ENCODE results near the gene PARS2. TPM values are rescaled to one million over a fixed set of nuclear protein-coding genes. Genes with fewer than 3 reads are reported as not detected.

Gene PARS2
- polyA plus RNA-seq (2.7 to 4.3 TPM (median 3.0 TPM) in 3 replicates), polyA minus RNA-seq (4.2 to 9.8 TPM (median 4.2 TPM) in 3 replicates)
- 0.95 TPM for polyA plus RNA-seq (2011; ENCODE audit: low read depth)
- polyA plus RNA-seq (2011; cell fraction: cytosol; rRNA removed): 3.3 and 3.7 TPM in 2 replicates
- 4.0 and 4.3 TPM in 2 replicates for polyA plus RNA-seq (2011; cell fraction: nucleus; rRNA removed)
- 3.5 and 4.5 TPM in 2 replicates for polyA plus RNA-seq (2012; ENCODE audit: low replicate concordance)
- 6.1 TPM for polyA minus RNA-seq (2011; cell fraction: cytosol; rRNA and poly(A)+ RNA removed)
- 2.5 and 4.7 TPM in 2 replicates for polyA minus RNA-seq (2011; cell fraction: nucleus; rRNA and poly(A)+ RNA removed)

DNA sequence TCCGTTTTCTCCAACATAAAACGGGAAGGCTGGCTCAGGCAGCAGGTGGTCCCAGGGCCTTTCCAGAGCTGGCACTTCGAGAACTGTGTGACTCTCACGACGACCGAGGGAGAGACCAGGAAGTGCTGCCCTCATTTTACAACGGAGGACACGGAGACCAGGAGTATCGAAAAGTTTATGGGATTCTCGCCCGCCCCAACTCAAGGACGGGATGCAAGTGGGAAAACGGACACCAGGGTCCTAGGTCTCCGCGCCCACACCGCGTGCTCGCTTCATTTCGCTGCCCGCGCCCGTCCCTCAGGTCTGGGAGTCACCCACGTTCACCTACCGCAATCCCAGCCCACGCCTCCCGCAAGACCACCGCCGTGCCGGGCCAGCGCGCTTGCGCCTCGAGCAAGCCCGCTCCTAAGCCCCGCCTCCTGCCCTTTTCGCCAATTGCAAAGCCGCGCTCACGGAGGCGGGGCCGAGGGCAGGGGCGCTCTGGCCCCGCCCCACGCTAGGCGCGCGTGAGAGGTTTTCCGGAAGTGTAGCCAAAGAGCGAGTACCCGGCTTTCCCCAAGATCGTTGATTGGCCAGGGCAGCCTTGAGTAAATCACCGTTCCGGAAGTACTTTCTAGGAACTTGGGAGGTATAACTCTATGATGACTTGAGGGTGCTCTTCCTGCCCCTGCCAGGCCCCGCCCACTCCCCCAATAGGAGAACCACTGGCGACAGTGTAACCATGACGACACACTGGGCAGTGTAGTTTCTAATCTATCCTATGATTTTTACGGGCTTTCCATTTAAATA is at the start of gene PARS2:
Gene PARS2 (minus strand): TSS at position 391 of the 789 bp plus-strand sequence. CDS start 5,362 bp downstream, outside the sequence.
- no peaks in the 10 kb centered on the region for H3K27me3 ChIP-seq (ENCODE audit: control insufficient read depth, extremely low read depth, insufficient read depth, low read length)
- peaks cover 7% of the 10 kb centered on the region for H3K4me1 ChIP-seq (ENCODE audit: control insufficient read depth, extremely low read depth, insufficient read depth, low read length)
- H3K4me3 ChIP-seq (ENCODE audit: control insufficient read depth in 2 of 3, extremely low read depth in 1 of 3, insufficient read depth in 2 of 3, low read depth in 1 of 3, low read length in 3 of 3): peak within 1 kb of the TSS; percentile 83 to 98 (median 94)
- H3K27ac ChIP-seq (ENCODE audit: control insufficient read depth, insufficient read depth, low read length): peak within 1 kb of the TSS; percentile 83
- no peak for TF ChIP-seq EZH2 (IDR thresholded peaks at IDR 0.05; ENCODE audit: low read length)
- TF ChIP-seq, protein P1, sequence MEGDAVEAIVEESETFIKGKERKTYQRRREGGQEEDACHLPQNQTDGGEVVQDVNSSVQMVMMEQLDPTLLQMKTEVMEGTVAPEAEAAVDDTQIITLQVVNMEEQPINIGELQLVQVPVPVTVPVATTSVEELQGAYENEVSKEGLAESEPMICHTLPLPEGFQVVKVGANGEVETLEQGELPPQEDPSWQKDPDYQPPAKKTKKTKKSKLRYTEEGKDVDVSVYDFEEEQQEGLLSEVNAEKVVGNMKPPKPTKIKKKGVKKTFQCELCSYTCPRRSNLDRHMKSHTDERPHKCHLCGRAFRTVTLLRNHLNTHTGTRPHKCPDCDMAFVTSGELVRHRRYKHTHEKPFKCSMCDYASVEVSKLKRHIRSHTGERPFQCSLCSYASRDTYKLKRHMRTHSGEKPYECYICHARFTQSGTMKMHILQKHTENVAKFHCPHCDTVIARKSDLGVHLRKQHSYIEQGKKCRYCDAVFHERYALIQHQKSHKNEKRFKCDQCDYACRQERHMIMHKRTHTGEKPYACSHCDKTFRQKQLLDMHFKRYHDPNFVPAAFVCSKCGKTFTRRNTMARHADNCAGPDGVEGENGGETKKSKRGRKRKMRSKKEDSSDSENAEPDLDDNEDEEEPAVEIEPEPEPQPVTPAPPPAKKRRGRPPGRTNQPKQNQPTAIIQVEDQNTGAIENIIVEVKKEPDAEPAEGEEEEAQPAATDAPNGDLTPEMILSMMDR (optimal IDR thresholded peaks at IDR 0.05 in 1 of 3, IDR thresholded peaks at IDR 0.05 in 1 of 3, conservative IDR thresholded peaks at IDR 0.05 in 1 of 3; ENCODE audit: extremely low read depth in 1 of 3, insufficient read depth in 2 of 3, low read length in 3 of 3): no peak
- DNase-seq (ENCODE audit: low read depth, low spot score): peak; percentile 96
- H3K9ac ChIP-seq (ENCODE audit: control insufficient read depth, extremely low read depth, insufficient read depth, low read length): peak within 1 kb of the TSS; percentile 96
- peak; percentile 87 for FAIRE-seq
- H3K36me3 ChIP-seq (ENCODE audit: control insufficient read depth in 2 of 2, extremely low read depth in 1 of 2, insufficient read depth in 2 of 2, low read length in 2 of 2): no peaks in the 10 kb centered on the region
- dilution Hi-C loops (cut with MboI; ENCODE audit: extremely low pct_ligation_motif_present, low sequenced_read_pairs): no loop called here
- peak within 1 kb of the TSS; percentile 98 for H2AFZ ChIP-seq (ENCODE audit: control insufficient read depth, low read length)
- H3K79me2 ChIP-seq (ENCODE audit: control insufficient read depth, insufficient read depth, low read length): peaks cover 14% of the 10 kb centered on the region
- H4K20me1 ChIP-seq (ENCODE audit: control insufficient read depth, extremely low read depth, insufficient read depth, low read length): no peaks in the 10 kb centered on the region
- peaks cover 2% of the 10 kb centered on the region for H3K9me1 ChIP-seq (ENCODE audit: control insufficient read depth, extremely low read depth, insufficient read depth, low read length)
- H3K9me3 ChIP-seq (ENCODE audit: control insufficient read depth, low read depth, low read length): no peaks in the 10 kb centered on the region
- H3K4me2 ChIP-seq (ENCODE audit: control insufficient read depth, extremely low read depth, insufficient read depth, low read depth, low read length): peak within 1 kb of the TSS; percentile 73

DNA sequence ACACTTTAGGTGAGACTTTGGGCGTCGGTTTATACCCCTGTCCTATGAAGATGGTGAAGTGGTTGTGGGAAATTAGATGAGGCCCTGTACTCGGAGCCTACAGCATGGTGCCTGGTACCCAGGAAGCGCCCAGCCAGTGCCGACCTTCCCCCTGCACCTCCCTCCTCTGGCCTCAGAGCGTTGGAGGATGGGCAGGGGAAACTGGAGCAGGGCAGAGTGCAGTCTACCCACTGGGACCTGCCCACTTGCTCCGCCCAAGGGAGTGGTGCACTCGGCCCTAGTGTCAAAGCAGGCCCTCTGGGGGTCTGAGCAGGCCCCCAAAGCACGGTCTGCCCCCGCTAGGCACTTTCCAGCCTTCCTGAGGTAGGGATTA is 49.8 kb upstream of the PARS2 start:
- Histone ChIP-seq H4K20me1 (ENCODE audit: control insufficient read depth, extremely low read depth, insufficient read depth, low read length) (no peaks in the 10 kb centered on the region), H3K4me3 (ENCODE audit: control insufficient read depth in 2 of 3, extremely low read depth in 1 of 3, insufficient read depth in 2 of 3, low read depth in 1 of 3, low read length in 3 of 3) (no peak overlapping the region), H3K9me3 (ENCODE audit: control insufficient read depth, low read depth, low read length) (no peaks in the 10 kb centered on the region), H3K9ac (ENCODE audit: control insufficient read depth, extremely low read depth, insufficient read depth, low read length) (no peak overlapping the region), H3K4me2 (ENCODE audit: control insufficient read depth, extremely low read depth, insufficient read depth, low read depth, low read length) (no peak overlapping the region), H3K27me3 (ENCODE audit: control insufficient read depth, extremely low read depth, insufficient read depth, low read length) (peaks cover 7% of the 10 kb centered on the region), H3K4me1 (ENCODE audit: control insufficient read depth, extremely low read depth, insufficient read depth, low read length) (peaks cover 6% of the 10 kb centered on the region), H3K36me3 (ENCODE audit: control insufficient read depth in 2 of 2, extremely low read depth in 1 of 2, insufficient read depth in 2 of 2, low read length in 2 of 2) (no peaks in the 10 kb centered on the region), H3K27ac (ENCODE audit: control insufficient read depth, insufficient read depth, low read length) (no peak overlapping the region), H2AFZ (ENCODE audit: control insufficient read depth, low read length) (no peak overlapping the region), H3K79me2 (ENCODE audit: control insufficient read depth, insufficient read depth, low read length) (no peaks in the 10 kb centered on the region), H3K9me1 (ENCODE audit: control insufficient read depth, extremely low read depth, insufficient read depth, low read length) (no peaks in the 10 kb centered on the region)
- TF ChIP-seq, protein P1 (optimal IDR thresholded peaks at IDR 0.05 in 1 of 3, IDR thresholded peaks at IDR 0.05 in 1 of 3, conservative IDR thresholded peaks at IDR 0.05 in 1 of 3; ENCODE audit: extremely low read depth in 1 of 3, insufficient read depth in 2 of 3, low read length in 3 of 3): no peak
- no peak for TF ChIP-seq EZH2 (IDR thresholded peaks at IDR 0.05; ENCODE audit: low read length)
- DNase-seq (ENCODE audit: low read depth, low spot score): no peak
- no peak for FAIRE-seq
- dilution Hi-C loops (cut with MboI; ENCODE audit: extremely low pct_ligation_motif_present, low sequenced_read_pairs): no loop called here
